GM19463 (cell line): Measurements from ENCODE around the gene HMGCS2.
A peak's percentile ranks its signal among the peaks of the same experiment; 100 is the strongest.
"Not testable (repeated sequence)": the region's sequence is repeated elsewhere in the genome, so short reads cannot be mapped to it uniquely, and the experiment has no call there.

Experiments
- ATAC-seq: cut with Tn5 transposase; IDR thresholded peaks from one replicate; pipeline ENCODE4 v1.9.1; 2021; ENCODE audit warnings: mild to moderate bottlenecking, moderate library complexity; ENCODE audit not compliant: unreplicated experiment

The HMGCS2 gene

DNA sequence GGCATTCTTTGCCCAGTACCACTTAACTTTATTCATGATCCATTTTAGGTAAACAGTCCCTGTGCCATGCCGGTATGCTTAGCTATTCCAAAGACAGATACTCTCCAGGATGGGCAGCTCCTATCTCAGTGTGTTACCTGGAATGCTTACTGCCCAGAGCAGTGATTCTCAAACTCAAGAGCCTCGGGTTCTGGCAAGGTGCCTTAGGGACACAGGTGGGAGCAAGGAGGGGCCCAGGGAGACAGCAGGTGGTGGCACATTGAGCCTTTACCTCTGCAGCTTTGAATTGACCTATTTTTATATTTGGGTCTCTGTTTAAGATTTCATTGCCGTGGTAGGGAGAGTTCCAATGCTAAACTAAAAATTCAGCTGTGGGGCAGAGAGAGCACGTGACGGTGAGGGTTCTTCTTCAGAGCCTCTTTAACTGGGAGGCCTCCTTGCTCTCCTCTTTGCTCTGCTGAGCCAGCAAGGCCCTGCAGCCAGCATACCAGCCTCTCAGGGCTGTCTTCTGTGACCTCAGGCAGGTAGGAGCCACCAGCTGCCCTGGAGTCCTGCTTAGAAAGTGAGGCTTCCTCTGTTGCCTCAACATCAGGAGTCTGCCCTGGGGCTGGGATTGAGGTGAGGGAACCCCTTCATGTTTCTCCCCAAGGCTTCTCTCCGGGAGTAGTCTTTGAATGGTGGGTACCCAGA, 36.8 kb downstream of the HMGCS2 start:
- ATAC-seq, result no peak

DNA sequence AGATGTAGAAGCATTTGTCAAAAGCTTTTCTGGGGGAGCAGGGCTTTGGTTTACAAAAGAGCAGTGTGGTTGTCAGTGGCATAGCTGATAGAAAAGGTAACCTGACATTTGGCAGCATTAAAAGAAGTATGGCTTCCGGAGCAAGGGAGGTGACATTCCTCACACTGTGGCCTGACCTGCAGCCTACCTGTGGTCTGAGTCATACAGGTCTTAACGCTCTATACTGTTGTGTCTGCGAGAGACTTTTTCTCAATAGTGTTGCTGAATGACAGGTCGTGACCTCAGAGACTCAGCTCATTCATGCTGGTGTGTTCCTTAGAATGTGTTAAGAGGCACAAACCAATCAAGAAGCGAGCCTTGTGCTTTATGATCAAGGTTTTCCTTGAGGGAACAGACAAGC, 37.6 kb downstream of the HMGCS2 start:
- ATAC-seq, result no peak

DNA sequence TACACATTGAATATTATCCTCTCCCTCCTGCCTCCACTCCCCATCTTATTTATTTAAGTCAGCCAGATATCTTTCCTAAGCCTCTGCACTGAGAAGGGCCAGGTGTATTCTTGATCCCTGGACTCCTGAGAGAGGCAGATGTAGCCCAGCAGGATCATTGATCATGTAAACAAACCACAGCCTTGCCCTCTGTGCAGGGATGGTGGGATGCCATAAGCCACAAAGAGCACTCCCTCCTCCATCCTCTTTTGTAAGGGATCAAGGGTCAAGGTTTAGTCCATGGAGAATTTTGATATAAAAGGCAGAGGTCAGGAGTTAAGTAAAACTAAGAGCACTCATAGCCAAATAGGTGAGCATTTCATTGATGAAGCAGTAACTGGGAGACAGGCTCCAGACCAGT, 39.7 kb downstream of the HMGCS2 start:
- no peak for ATAC-seq

DNA sequence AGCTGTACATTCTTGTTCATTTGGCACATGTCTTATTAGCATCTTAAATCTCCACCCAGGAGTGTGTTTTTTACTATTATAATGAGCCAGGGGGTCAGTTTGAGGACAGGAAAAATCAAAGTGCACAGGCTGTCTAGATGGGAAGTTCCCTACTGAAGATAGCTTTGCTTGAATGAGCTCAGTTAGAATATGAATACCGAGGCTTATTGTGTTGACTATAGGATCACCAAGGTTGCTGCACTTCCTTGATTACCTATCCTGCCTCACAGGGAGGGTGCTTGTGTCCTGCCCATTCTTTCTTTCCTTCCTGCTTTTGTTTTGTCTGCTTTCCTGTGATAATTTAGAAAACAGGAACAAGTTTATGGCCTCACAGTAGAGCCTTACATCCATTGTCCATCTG, 40.7 kb downstream of the HMGCS2 start:
- ATAC-seq, result peak; percentile 70

DNA sequence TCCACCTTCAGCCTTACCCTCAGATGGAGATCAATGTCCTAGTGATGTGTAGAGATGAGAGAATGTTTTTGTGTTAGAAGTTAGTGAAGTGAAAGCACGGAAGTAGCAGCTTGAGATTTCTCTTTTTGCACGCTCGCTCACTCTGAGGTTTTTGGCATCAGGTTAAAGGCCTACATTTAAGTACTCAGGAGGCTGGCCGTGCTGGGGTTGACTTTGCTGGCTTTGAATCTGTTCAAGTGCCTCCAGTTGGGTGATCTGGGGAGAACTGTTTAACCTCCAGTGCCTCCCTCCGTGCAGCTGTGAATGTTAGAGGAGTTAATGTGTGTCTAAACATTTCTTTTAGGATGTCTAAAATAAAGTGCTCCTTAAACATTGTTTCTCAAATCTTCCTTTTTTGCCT, 43.1 kb downstream of the HMGCS2 start:
- ATAC-seq, result no peak

DNA sequence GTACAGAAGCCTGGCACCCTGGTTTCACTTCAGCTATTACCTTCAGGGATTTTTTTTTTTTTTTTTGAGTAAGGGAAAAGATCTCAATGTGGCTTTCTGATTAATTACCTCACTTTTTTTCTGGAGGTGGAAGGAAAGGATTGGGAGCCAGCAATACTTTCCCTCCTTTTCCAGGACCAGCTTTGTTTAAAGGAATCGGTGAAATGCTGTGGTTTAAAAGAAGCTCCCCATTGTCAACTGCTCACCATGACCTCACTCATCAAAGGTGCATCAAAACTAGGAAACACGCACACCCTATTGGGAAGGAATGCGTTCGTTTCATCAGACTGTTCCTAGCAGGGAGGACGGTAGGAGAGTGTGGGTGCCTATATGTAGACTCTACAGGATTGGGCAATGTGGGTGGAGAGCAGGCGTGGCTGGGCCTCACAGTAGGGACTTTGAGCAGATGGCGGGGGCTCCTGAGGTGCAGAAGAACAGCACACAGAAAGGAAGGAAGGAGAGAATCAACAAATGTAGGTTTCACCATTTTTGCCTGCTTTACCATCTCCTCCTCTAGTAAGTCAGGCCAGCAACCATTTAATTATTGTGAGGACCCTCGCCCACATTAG, 44.0 kb downstream of the HMGCS2 start:
- ATAC-seq, result no peak

DNA sequence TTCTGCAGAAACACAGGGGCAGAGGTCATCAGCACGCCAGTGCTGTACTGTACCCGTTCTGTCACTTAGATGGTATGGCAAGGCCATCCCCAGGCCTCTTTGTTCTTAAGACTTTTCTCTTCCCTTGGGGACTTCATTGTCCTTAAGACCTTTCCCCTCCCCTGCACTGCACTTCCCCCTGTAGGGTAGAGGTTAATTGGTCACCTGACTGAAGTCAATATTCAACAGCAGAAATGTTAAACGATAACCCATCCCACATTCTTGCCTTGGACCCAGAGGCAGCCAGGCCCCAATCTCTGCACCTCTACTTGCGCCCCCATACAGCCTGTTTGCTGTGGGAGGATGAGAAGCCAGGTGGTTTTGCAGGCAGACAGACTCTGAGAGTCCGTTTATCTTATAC, 46.8 kb downstream of the HMGCS2 start:
- peak; percentile 50 for ATAC-seq

DNA sequence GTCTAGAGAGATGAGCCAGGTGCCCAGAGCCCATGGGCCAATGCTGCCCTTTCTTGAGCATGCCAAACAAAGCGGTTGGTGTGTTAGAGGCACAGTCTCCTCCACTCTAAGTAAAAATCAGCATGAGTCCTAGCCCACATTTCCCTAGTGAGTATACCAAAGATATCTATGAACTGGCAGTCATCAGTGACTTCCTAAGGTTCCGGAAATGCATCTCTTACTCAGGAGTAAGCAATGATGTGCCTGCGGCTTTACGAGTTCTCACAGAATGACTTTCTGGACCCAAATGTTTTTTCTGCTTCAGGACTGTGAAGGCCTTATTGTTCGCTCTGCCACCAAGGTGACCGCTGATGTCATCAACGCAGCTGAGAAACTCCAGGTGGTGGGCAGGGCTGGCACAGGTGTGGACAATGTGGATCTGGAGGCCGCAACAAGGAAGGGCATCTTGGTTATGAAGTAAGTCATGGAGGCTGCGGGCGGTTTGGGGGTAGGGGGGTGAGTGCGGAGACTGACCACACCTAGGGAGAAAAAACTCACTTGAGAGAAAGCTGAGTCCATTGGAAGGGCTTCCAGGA, 47.8 kb downstream of the HMGCS2 start:
- no peak for ATAC-seq

DNA sequence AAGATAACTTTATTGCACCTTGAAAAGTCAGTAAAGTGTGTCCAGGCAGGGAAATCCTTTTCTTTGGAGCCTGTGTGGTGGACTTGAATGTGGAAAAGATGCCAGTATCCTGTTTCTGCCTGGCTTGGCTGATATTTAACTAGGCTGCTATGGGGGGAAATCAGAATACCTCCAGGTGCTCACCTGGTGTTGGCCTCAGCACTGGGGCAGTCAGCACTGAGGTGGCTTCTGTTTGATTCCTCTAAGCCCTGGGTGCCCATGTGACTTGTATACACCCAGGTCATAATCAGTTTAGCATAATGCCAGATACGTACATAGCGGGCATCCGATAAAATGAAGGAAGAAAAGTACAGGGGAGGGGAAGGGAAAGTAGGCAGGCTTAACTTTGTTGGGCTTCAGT, 49.7 kb downstream of the HMGCS2 start:
- no peak for ATAC-seq

DNA sequence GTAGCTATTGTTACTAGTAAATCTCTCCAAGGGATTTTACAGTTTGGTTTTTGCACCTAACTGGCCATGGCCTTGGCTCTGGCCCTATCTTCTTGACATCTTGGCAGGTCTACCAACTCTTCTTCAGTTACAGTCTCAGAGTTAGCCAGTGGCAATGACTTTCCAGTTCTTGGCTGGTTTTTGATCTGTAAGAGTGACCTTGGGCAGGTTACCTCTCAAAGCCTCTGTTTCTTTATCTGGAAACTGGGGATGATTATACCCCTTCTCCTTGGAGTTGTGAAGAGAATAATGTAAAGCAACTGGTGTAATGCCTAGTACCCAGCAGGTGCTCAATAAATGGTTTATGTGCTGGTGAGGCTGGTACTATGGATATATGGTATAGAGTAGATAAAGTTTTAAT, 50.3 kb downstream of the HMGCS2 start:
- ATAC-seq, result no peak

DNA sequence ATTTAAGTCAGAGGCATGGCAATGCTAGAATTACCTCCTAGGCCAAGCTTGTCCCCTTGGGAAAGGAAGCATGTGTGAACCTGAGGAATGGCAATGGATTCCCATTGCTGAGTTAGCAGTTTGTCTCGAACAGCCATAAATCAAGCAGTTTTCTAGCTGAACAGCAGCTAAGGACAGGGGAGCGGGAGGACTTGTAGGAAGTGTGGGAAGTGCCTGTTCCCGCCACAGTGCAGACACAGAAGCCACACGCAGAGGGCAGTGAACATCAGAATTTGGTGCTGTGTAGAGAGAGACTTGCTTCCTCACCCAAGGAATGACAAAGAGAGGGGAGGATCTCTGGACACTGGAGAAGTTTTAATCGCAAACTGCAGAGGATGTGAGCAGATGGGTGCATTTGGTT, 53.2 kb downstream of the HMGCS2 start:
- no peak for ATAC-seq

DNA sequence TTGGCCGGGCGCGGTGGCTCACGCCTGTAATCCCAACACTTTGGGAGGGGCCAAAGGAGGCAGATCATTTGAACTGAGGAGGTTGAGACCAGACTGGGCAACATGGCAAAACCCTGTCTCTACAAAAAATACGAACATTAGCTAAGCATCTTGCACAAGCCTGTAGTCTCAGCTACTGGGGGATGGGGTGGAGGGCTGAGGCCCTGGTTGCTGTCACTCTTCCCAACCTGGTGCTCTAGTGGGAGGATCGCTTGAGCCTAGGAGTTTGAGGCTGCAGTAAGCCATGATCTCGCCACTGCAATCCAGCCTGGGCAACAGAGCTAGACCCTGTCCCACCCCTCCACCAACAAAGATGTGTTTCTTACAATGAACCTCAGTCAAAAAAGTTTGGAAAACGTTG, 54.1 kb downstream of the HMGCS2 start:
- no peak for ATAC-seq

DNA sequence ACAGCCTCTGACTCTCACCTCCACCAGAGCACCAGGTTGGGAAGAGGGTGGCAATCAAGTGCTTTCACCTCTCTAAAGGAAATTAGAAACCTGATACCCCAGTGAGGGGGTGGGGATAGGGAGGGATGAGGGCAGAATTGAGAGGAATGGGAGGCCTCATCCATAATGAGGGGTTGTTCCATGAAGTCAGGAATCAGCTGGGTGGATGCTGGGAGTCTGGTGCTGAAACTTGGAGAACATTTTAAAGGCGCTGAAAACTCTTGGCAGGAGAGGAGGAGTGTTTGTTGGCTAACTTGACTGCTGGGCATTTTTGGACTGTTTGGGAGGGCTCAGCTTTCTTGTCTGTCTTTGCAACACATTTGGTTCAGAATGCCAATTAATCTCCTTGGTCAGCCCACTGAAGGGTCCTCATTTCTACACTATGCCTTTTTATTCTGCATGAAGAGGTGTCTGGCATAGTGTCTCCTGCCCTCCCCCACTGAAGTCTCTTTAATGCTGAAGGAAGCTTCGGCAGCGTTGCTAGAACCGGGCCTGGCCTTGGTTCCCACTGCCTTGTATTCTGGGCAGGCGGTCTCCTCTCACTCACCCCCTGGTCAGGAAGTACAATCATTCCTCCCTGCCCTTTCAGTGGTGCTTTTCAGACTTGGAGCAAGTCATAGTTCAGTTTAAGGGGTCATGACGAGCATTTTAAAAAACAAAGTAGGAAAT, 54.8 kb downstream of the HMGCS2 start:
- ATAC-seq, result no peak

DNA sequence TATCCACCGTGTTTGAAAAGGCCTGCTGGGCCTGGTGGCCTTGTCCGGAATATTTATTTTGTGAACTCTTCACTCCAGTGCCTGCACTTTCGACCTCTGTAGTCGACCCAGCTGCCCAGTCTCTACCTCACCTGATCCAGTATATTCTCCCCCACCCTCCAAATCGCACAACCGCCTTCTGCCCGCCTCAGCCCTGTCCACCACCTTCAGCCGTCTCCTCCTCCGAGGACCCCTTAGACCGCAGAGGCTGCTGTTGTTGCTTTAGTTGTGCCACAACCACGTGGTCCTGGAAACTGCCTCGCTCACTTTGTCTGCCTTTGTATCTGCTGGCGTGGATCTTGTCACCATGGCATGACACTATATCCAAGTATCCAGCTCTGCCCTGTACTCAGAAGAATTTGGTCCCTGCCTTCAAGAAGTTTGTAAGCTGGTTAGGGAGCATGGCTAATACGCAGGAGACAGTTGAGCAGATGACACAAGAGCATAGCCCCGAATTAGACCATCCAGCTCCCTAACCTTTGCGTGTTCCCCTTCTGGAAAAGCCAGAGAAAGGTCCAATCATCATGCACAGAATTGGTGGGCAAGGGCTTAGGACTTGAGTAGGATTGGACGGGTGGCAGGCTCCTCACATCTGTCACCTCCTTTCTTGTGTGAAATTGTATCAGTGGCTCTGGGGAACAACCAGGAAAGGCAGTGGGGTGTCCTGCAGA, 55.5 kb downstream of the HMGCS2 start:
- no peak for ATAC-seq

DNA sequence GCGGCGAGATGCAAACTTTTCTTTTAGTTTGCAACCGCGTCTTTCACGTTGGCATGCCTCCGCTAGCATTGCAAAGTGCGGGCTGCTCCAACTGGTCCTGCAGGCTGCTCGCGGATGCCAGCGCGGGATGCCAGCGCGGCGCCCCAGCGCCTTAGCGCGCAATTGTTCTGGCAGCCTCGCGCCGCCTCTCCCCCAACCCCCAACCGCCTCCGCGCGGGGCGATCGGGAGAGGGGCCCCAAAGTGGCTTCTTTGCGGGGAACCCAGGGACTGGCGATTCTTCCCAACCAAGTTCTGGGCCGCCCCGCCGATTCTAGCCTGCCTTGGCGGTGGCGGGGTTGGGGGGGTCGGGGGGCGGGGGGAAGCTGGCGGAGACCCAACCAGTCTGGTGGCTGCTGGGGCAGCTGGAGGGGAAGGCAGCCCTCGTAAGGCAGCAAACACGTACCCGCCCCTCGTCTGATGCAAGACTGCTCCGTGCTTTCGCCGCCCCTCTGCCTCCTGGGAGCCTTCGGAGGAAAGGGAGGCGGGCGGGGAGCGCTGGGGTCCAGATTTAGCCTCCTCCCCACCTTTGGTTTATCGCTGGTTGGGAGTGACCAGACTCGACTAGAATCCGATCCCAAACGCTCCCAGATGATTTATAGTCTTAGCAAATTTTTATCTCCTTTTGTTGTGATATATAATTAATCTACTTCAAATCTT, 56.2 kb downstream of the HMGCS2 start:
- peak; percentile 49 for ATAC-seq

DNA sequence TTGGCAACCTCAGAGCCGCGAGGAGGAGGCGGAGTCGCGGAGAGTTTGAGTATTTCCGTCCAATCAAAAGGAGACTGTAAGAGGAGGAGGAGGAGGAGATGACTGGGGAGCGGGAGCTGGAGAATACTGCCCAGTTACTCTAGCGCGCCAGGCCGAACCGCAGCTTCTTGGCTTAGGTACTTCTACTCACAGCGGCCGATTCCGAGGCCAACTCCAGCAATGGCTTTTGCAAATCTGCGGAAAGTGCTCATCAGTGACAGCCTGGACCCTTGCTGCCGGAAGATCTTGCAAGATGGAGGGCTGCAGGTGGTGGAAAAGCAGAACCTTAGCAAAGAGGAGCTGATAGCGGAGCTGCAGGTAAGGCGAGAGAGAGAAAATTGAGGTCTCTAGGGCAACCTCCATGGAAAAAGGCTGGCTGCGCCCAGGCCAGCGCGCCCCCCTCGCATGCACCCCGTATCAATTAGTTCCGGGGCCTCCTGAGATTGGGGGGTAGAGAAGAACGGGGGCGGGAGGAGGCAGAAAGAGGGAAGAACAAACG, 56.8 kb downstream of the HMGCS2 start, which contains the start of gene PHGDH:
TSS of gene PHGDH (plus strand) at position 131 of the 538 bp plus-strand sequence. CDS start at position 220, 89 bp downstream.
- peak; percentile 73 for ATAC-seq

DNA sequence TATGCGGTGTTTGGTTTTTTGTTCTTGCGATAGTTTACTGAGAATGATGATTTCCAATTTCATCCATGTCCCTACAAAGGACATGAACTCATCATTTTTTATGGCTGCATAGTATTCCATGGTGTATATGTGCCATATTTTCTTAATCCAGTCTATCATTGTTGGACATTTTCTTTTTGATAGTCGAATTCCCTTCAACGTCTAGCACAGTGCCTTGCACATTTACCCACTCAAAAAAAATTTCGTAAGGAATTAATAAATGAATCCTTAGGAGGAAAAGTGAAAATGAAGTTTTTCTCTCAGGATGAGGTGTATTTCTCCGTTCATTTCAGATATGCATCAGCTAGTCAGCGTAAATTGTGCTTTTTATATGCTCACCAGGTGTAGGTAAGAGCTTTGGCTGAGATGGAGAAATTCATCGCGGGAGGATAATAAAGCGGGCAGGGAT, 57.3 kb downstream of the HMGCS2 start:
- not testable (repeated sequence) for ATAC-seq

DNA sequence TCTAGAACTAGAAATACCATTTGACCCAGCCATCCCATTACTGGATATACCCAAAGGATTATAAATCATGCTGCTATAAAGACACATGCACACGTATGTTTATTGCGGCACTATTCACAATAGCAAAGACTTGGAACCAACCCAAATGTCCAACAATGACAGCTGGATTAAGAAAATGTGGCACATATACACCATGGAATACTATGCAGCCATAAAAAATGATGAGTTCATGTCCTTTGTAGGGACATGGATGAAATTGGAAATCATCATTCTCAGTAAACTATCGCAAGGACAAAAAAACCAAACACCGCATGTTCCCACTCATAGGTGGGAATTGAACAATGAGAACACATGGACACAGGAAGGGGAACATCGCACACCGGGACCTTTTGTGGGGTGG, 62.1 kb downstream of the HMGCS2 start:
- not testable (repeated sequence) for ATAC-seq

DNA sequence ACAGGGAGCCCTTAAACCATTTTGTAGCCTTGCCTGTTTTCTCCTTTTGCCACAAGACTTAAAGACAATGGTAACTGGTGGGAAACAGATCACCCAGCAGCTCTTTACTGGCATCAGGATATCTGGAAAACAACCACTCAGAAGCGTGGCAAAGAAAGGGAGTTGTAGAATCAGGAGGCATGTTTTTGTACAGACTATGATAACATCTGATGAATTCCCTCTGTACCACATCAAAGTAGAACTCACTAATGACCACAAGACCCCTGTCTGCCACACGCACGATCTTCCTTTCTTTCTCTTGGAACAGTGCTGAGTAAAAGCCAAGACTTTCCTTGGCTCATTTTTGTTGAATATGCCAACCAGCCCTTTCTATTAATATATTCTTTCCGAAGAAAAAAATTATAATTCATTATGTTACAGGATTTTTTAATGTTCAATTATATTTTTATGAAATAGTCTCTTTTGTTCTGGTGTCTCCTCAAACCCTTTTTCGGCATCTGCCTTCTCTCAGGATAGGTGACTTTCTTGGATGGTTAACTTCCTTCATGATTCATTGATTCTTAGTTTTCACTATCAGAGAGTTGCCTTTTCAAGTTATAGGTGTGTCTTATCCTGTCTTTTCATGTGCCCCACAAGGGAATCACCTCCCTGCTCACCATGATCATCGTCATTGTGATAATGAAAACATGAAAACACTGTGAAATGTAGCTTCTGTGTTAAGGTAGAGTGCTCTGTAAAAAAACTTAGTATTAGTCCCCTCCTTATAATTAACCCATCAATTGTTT, 64.8 kb downstream of the HMGCS2 start:
- ATAC-seq, result no peak
